ENCODE results near the gene EFCAB13.

GRCh38 chr17:47368262-47368661 lies 44.5 kb downstream of the EFCAB13 start:
- TF ChIP-seq, protein P1, sequence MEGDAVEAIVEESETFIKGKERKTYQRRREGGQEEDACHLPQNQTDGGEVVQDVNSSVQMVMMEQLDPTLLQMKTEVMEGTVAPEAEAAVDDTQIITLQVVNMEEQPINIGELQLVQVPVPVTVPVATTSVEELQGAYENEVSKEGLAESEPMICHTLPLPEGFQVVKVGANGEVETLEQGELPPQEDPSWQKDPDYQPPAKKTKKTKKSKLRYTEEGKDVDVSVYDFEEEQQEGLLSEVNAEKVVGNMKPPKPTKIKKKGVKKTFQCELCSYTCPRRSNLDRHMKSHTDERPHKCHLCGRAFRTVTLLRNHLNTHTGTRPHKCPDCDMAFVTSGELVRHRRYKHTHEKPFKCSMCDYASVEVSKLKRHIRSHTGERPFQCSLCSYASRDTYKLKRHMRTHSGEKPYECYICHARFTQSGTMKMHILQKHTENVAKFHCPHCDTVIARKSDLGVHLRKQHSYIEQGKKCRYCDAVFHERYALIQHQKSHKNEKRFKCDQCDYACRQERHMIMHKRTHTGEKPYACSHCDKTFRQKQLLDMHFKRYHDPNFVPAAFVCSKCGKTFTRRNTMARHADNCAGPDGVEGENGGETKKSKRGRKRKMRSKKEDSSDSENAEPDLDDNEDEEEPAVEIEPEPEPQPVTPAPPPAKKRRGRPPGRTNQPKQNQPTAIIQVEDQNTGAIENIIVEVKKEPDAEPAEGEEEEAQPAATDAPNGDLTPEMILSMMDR (IDR thresholded peaks at IDR 0.05), result no peak
- no peak for TF ChIP-seq POLR2A (IDR thresholded peaks at IDR 0.05)
